OCI-LY3 (cell line): ENCODE results near the gene PLCB1.

Experiments used
- EZH2phosphoT487 ChIP-seq: fragments of 200-600 bp; shearing (Covaris generic); IDR thresholded peaks from 2 replicates; pipeline ENCODE4 v1.6.1; 2018; ENCODE audit warnings: antibody characterized with exemption, mixed run types, low read depth
- TF ChIP-seq, protein P1 (sequence below): fragments of 200-600, 300-600 bp; sonication (generic); IDR thresholded peaks from 2 replicates; pipeline ENCODE4 v1.5.1; 2014; ENCODE audit warnings: antibody characterized with exemption, low read length, low read depth

DNA sequence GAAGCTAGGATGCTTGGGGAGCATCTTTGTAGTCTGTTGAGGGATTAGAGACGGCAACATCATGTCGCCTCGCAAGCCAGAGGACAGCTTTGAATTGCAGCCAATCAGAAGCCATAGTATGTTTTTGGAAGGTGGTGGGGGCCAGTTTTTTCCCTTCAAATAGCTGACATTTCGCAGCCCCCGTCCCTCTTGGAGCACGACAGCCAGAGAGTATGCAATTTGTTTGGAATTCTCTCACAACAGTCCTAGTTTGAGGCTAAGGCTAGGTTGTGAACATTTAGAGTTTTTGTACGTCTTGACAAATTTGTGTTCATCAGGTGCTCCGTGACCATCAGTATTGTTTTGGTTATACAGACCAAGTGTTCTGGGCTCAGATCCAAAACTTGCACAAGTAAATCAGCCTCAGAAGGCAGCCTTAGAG is 83.3 kb downstream of the PLCB1 start:
- TF ChIP-seq, protein P1, sequence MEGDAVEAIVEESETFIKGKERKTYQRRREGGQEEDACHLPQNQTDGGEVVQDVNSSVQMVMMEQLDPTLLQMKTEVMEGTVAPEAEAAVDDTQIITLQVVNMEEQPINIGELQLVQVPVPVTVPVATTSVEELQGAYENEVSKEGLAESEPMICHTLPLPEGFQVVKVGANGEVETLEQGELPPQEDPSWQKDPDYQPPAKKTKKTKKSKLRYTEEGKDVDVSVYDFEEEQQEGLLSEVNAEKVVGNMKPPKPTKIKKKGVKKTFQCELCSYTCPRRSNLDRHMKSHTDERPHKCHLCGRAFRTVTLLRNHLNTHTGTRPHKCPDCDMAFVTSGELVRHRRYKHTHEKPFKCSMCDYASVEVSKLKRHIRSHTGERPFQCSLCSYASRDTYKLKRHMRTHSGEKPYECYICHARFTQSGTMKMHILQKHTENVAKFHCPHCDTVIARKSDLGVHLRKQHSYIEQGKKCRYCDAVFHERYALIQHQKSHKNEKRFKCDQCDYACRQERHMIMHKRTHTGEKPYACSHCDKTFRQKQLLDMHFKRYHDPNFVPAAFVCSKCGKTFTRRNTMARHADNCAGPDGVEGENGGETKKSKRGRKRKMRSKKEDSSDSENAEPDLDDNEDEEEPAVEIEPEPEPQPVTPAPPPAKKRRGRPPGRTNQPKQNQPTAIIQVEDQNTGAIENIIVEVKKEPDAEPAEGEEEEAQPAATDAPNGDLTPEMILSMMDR: no peak
- no peak for TF ChIP-seq EZH2phosphoT487
